Astrocyte (in vitro differentiated cells and primary cell): ENCODE results near the gene PIGU. TPM values are rescaled to one million over a fixed set of nuclear protein-coding genes. Genes with fewer than 3 reads are reported as not detected.

Source experiments
- DNase-seq: peaks from one replicate; pipeline ENCODE4 v3.0.0-alpha.2; 2010; ENCODE audit warnings: low read depth
- FAIRE-seq: peaks from 2 replicates; lab custom pipeline; 2011; peaks lifted over from hg19 to GRCh38; lab: Jason Lieb, UNC
- H2AFZ ChIP-seq: 2 replicates; pipeline ENCODE4 v1.6.0; 2012; ENCODE audit warnings: low read depth, low read length, inconsistent platforms
- H3K27ac ChIP-seq: 2 replicates; pipeline ENCODE4 v1.5.1; 2011; ENCODE audit warnings: low read depth, low read length, inconsistent platforms
- H3K27me3 ChIP-seq: 2 replicates; pipeline ENCODE4 v1.6.0; 2011; ENCODE audit warnings: low read length, inconsistent platforms; ENCODE audit not compliant: insufficient read depth
- H3K36me3 ChIP-seq: 2 replicates; pipeline ENCODE4 v1.5.1; 2011; ENCODE audit warnings: low read length, inconsistent platforms; ENCODE audit not compliant: insufficient read depth
- H3K4me1 ChIP-seq: 2 replicates; pipeline ENCODE4 v1.5.1; 2011; ENCODE audit warnings: low read length, inconsistent platforms; ENCODE audit not compliant: insufficient read depth
- H3K4me2 ChIP-seq: 2 replicates; pipeline ENCODE4 v1.6.0; 2012; ENCODE audit warnings: low read length, inconsistent platforms
- H3K4me3 ChIP-seq: 2 replicates; pipeline ENCODE4 v1.5.1; 2011; ENCODE audit warnings: low read depth, mild to moderate bottlenecking, low read length, inconsistent platforms; ENCODE audit not compliant: insufficient read depth
- H3K79me2 ChIP-seq: 2 replicates; pipeline ENCODE4 v1.6.0; 2012; ENCODE audit warnings: mild to moderate bottlenecking, low read length, inconsistent platforms; ENCODE audit not compliant: insufficient read depth
- H3K9ac ChIP-seq: 2 replicates; pipeline ENCODE4 v1.6.0; 2012; ENCODE audit warnings: mild to moderate bottlenecking, low read length, inconsistent platforms
- H3K9me3 ChIP-seq: 2 replicates; pipeline ENCODE4 v1.5.1; 2012; ENCODE audit warnings: low read depth, mild to moderate bottlenecking, low read length, inconsistent platforms; ENCODE audit not compliant: insufficient read depth
- H4K20me1 ChIP-seq: 2 replicates; pipeline ENCODE4 v1.6.0; 2012; ENCODE audit warnings: low read length, inconsistent platforms; ENCODE audit not compliant: insufficient read depth
- H3K27ac Mint-ChIP-seq: one replicate; pipeline ENCODE4 v1.8.0; 2021; ENCODE audit warnings: mild to moderate bottlenecking, mixed read lengths; ENCODE audit not compliant: unreplicated experiment
- H3K27me3 Mint-ChIP-seq: one replicate; pipeline ENCODE4 v1.8.0; 2021; ENCODE audit warnings: low read depth, mixed read lengths; ENCODE audit not compliant: unreplicated experiment
- H3K36me3 Mint-ChIP-seq: one replicate; pipeline ENCODE4 v1.8.0; 2021; ENCODE audit warnings: low read depth, mixed read lengths; ENCODE audit not compliant: unreplicated experiment
- H3K4me1 Mint-ChIP-seq: one replicate; pipeline ENCODE4 v1.8.0; 2021; ENCODE audit warnings: low read depth, mixed read lengths; ENCODE audit not compliant: unreplicated experiment
- H3K4me3 Mint-ChIP-seq: one replicate; pipeline ENCODE4 v1.8.0; 2021; ENCODE audit warnings: mild to moderate bottlenecking, moderate library complexity, mixed read lengths; ENCODE audit not compliant: unreplicated experiment
- H3K9me3 Mint-ChIP-seq: one replicate; pipeline ENCODE4 v1.8.0; 2021; ENCODE audit warnings: mild to moderate bottlenecking, mixed read lengths; ENCODE audit not compliant: unreplicated experiment
- EZH2 ChIP-seq: IDR thresholded peaks from 2 replicates; pipeline ENCODE4 v1.6.1; 2012; ENCODE audit warnings: mild to moderate bottlenecking, low read length, inconsistent platforms; ENCODE audit not compliant: insufficient read depth
- total RNA-seq: library from RNA; stranded (reverse); gene quantifications from 2 replicates; pipeline ENCODE4 v1.2.1, GENCODE V29; 2021
- TF ChIP-seq, protein P1 (sequence below): IDR thresholded peaks from 2 replicates; pipeline ENCODE4 v1.5.1; 2011; ENCODE audit warnings: low read depth, mild to moderate bottlenecking, inconsistent platforms, low read length, moderate library complexity; ENCODE audit not compliant: insufficient read depth

The PIGU gene
- total RNA-seq, 1 donor from 2014 or later: 16.7 TPM

DNA sequence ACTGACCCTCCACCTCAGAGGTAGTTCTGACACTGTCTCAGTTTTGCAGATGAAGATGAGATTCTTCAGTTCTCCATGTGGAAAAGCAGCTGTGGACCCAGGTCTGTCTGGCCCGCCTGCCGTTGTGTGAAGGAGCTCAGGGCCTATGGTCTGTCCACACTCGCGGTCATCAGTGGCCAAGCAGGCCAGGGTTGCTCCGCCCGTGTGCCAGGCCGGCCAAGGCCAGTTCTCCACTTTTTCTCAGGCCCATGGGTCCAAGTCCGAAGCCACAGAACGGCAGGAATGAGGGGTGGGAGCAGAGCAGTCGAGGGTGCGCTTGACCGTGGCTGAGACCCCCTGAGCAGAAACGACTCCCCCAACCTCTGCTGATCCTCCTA lies 127.0 kb downstream of the PIGU start:
- H3K9ac ChIP-seq: no peak overlapping the region
- DNase-seq: no peak
- no peak overlapping the region for H3K27ac ChIP-seq
- H3K36me3 Mint-ChIP-seq: peaks cover 7% of the 10 kb centered on the region
- no peaks in the 10 kb centered on the region for H3K36me3 ChIP-seq
- no peaks in the 10 kb centered on the region for H3K4me1 ChIP-seq
- no peaks in the 10 kb centered on the region for H3K9me3 Mint-ChIP-seq
- no peaks in the 10 kb centered on the region for H3K79me2 ChIP-seq
- no peak overlapping the region for H3K4me3 Mint-ChIP-seq
- no peaks in the 10 kb centered on the region for H3K27me3 ChIP-seq
- H3K4me1 Mint-ChIP-seq: no peaks in the 10 kb centered on the region
- FAIRE-seq: no peak
- no peak overlapping the region for H3K4me2 ChIP-seq
- TF ChIP-seq, protein P1, sequence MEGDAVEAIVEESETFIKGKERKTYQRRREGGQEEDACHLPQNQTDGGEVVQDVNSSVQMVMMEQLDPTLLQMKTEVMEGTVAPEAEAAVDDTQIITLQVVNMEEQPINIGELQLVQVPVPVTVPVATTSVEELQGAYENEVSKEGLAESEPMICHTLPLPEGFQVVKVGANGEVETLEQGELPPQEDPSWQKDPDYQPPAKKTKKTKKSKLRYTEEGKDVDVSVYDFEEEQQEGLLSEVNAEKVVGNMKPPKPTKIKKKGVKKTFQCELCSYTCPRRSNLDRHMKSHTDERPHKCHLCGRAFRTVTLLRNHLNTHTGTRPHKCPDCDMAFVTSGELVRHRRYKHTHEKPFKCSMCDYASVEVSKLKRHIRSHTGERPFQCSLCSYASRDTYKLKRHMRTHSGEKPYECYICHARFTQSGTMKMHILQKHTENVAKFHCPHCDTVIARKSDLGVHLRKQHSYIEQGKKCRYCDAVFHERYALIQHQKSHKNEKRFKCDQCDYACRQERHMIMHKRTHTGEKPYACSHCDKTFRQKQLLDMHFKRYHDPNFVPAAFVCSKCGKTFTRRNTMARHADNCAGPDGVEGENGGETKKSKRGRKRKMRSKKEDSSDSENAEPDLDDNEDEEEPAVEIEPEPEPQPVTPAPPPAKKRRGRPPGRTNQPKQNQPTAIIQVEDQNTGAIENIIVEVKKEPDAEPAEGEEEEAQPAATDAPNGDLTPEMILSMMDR: no peak
- TF ChIP-seq EZH2: no peak
- no peak overlapping the region for H3K4me3 ChIP-seq
- H2AFZ ChIP-seq: no peak overlapping the region
- no peaks in the 10 kb centered on the region for H3K27me3 Mint-ChIP-seq
- no peak overlapping the region for H3K27ac Mint-ChIP-seq
- H3K9me3 ChIP-seq: no peaks in the 10 kb centered on the region
- no peaks in the 10 kb centered on the region for H4K20me1 ChIP-seq

DNA sequence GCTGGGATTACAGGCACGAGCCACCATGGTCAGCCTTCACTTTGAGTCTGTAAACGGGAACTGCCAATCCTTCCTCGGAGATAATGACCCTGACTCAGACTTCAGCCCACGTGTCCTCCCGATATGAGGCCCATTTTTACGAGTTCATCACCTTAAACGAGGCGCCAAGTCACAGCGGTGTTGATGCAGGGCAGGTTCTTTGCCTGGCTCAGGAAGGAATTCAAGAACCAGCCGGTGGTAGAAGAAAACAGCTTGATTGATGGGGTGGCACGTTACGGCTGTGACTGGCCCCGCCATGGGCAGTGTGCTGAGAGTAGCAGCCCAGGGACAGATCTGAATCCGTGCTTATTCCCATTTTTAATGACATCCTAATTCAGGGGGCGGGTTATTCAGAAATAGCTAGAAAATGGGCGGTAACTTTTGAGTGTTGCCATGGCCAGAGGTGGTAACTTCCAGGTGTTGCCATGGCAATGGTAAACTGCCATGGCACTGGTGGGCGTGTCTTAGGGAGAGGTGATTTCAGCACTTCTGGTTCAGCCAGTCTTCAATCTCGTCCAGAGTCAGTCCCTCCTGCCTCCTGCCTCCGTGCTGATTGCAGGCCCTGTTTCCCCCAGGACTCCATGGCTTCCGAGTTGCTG lies 127.5 kb downstream of the PIGU start:
- FAIRE-seq: no peak
- Histone ChIP-seq H3K27ac (no peak overlapping the region), H3K9me3 (no peaks in the 10 kb centered on the region), H3K9ac (no peak overlapping the region), H3K4me3 (no peak overlapping the region), H3K79me2 (no peaks in the 10 kb centered on the region), H3K27me3 (no peaks in the 10 kb centered on the region), H3K4me2 (no peak overlapping the region), H2AFZ (no peak overlapping the region), H3K4me1 (no peaks in the 10 kb centered on the region), H3K36me3 (no peaks in the 10 kb centered on the region), H4K20me1 (no peaks in the 10 kb centered on the region)
- H3K36me3 Mint-ChIP-seq: peaks cover 10% of the 10 kb centered on the region
- H3K4me3 Mint-ChIP-seq: no peak overlapping the region
- H3K27ac Mint-ChIP-seq: no peak overlapping the region
- no peaks in the 10 kb centered on the region for H3K9me3 Mint-ChIP-seq
- H3K27me3 Mint-ChIP-seq: no peaks in the 10 kb centered on the region
- no peak for DNase-seq
- no peak for TF ChIP-seq EZH2
- TF ChIP-seq, protein P1: no peak
- no peaks in the 10 kb centered on the region for H3K4me1 Mint-ChIP-seq

DNA sequence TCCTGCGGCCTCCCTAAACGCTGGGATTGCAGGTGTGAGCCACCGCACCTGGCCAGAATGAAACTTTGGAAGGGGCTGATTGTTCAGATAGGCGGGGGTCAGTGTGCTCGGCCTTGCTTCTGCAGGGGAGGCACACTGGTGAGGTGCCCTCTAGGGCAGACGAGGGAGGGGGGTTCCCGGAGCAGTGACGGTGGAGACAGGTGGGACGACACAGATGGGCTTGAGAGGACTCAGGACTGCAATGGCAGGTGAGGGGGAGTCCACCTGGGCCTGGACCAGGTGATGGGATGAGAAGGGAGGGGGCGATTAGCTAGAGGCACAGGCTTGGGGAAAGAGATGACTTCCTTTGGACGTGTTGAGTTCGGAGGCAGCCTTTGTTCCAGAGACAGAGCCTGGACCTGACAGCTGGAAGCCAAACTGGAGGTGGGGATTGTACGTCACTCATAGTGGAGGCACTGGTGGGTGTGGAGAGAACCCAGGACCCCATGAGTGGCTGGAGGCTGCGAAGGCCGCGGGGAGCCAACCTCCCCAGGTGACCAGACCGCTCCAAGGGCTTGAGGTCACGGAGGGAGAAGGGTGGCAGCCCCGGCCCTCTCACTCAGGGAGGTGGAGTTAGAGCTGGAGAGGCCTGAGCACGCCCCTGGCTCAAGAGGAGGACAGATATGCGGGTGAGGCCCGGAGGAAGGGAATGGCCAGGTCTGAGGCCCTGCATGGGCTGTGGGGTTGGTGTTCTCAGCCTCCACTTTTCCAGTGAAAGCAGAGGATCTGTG lies 128.9 kb downstream of the PIGU start:
- TF ChIP-seq EZH2: no peak
- TF ChIP-seq, protein P1: no peak
- H3K27me3 ChIP-seq: no peaks in the 10 kb centered on the region
- Mint-ChIP-seq H3K36me3 (peaks cover 10% of the 10 kb centered on the region), H3K4me3 (no peak overlapping the region), H3K27ac (no peak overlapping the region), H3K27me3 (no peaks in the 10 kb centered on the region), H3K9me3 (no peaks in the 10 kb centered on the region), H3K4me1 (no peaks in the 10 kb centered on the region)
- H3K4me2 ChIP-seq: no peak overlapping the region
- no peaks in the 10 kb centered on the region for H3K79me2 ChIP-seq
- H2AFZ ChIP-seq: no peak overlapping the region
- H3K4me3 ChIP-seq: no peak overlapping the region
- no peak for FAIRE-seq
- H3K27ac ChIP-seq: no peak overlapping the region
- H3K9me3 ChIP-seq: no peaks in the 10 kb centered on the region
- H3K9ac ChIP-seq: no peak overlapping the region
- H3K4me1 ChIP-seq: no peaks in the 10 kb centered on the region
- no peak for DNase-seq
- H4K20me1 ChIP-seq: no peaks in the 10 kb centered on the region
- H3K36me3 ChIP-seq: no peaks in the 10 kb centered on the region
